ENCODE data around the gene EIF3CL.
"Not testable (repeated sequence)": the region's sequence is repeated elsewhere in the genome, so short reads cannot be mapped to it uniquely, and the experiment has no call there.

Gene EIF3CL

GRCh38 chr16:28403220-28404072, at the start of gene EIF3CL:
Gene EIF3CL, minus strand, starts transcription at chr16:28403841. Its CDS starts 223 bp downstream, at chr16:28403618.
- not testable (repeated sequence) for DNase-seq (ENCODE audit: low spot score)

DNA sequence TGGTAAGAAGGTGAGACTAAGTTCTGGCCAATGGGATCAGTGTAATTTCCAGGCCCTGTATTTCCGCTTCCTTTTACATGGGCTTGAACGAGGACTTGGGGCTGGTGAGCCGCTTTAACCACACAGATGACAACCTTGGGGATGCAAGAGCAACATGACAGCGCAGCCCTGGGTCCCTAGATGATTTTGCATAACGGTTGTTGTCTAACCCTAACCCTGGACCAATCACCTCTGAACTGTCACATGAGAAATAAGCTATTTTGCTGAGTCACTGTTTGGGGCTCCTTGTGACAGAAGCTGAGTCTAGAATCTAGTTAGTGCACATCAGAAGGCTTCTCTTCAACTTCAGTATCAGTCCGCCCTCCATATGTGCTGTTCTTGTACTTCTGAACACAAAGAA, 43.4 kb upstream of the EIF3CL start:
- DNase-seq (ENCODE audit: low spot score), result not testable (repeated sequence)

- not testable (repeated sequence) for DNase-seq (ENCODE audit: low spot score)
Measured at GRCh38 chr16:28446388-28446787, 42.7 kb upstream of the EIF3CL start.

DNA sequence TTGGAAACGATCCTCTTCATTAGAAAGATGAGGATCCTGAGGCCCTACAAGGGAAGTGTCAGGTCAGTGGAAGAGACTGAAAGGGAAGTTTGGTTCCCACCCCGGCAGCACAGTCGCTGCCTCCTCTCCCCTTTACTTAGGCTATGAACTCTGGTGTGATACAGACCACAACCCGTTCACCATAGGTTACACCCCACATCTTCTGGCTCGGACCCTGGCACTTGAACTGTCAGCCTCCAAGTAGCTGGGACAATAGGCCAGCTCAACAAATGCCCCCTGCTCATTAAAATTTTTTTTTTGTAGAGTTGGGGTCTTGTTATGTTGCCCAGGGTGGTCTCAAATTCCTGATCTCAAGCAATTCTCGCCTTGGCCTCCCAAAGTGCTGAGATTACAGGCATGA, 40.3 kb upstream of the EIF3CL start:
- not testable (repeated sequence) for DNase-seq (ENCODE audit: low spot score)

DNA sequence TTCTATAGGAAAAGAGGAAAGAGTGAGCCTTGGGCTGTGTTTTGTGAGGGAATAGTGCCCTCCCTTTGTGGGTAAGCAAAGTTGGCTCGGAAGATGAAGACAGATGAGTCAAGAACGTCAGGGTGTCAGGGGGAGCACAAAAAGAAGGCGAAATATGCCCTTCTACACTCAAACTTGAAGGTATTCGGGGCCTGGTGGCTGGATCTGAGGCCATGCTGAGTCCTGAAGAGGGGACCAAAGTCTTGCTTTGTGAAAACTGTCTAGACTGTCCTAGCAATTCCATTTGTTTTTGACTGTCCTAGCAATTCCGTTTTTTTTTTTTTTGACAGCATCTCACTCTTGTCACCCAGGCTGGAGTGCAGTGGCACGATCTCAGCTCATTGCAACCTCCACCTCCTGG, 35.3 kb upstream of the EIF3CL start:
- not testable (repeated sequence) for DNase-seq (ENCODE audit: low spot score)

- not testable (repeated sequence) for DNase-seq (ENCODE audit: low spot score)
Measured at GRCh38 chr16:28435340-28435739, 31.7 kb upstream of the EIF3CL start.

DNA sequence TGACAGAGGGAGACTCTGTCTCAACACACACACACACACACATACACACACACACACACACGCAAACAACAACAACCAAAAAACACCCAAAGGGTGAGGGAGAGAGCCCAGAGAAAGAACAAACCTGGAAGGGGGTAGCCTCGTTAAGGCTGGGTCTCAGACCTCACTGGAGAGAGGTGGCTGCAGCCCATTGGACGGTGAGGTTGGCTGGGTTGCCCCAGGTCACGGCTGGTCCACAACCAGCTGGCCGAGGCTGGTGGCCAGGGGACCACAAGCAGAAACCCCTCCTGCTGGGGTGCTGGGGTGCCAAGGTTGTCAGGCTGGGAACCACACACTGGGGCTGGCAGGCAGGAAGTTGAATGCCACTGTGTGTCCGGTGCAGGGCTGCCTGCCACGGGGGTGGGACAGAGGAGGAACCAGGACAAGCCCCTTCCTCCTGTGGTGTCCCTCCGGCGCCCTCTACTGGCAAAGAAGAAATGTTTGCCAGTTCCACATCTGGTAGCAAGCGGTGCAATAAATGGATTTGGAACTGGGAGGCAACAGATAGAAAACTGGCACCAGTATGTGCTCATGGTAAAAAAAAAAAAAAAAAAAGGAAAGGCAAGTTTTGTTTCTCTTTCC, 22.5 kb upstream of the EIF3CL start:
- not testable (repeated sequence) for DNase-seq (ENCODE audit: low spot score)

DNA sequence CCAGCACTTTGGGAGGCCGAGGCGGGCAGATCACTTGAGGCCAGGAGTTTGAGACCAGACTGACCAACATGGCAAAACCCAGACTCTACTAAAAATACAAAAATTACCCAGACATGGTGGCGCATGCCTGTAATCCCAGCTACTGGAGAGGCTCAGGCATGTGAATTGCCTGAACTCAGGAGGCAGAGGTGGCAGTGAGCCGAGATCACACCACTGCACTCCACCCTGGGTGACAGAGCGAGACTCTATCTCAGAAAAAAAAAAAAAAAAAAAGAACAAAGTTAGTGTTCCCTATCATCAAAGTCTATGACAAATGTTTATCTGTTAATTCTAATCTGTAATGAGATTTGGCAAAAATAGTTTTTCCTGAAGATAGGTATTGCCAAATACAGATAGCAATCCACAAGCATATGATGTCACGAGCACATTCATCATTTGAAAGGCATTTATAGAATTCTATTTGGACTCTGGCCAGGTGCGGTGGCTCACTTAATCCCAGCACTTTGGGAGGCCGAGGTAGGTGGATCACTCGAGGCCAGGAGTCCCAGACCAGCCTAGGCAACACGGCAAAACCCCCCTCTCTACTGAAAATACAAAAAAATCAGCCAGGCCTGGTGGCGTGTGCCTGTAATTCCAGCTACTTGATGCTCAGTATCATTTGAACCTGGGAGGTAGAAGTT, 17.6 kb upstream of the EIF3CL start:
- not testable (repeated sequence) for DNase-seq (ENCODE audit: low spot score)

- DNase-seq (ENCODE audit: low spot score), result not testable (repeated sequence)
Measured at GRCh38 chr16:28417033-28417432, 13.4 kb upstream of the EIF3CL start.

- not testable (repeated sequence) for DNase-seq (ENCODE audit: low spot score)
Measured at GRCh38 chr16:28414530-28414929, 10.9 kb upstream of the EIF3CL start.

GRCh38 chr16:28413585-28413984, 9.9 kb upstream of the EIF3CL start:
- DNase-seq (ENCODE audit: low spot score), result not testable (repeated sequence)

- not testable (repeated sequence) for DNase-seq (ENCODE audit: low spot score)
Measured at GRCh38 chr16:28392054-28392453, 11.6 kb downstream of the EIF3CL start.

GRCh38 chr16:28382177-28382867, 21.3 kb downstream of the EIF3CL start:
- not testable (repeated sequence) for DNase-seq (ENCODE audit: low spot score)

- DNase-seq (ENCODE audit: low spot score), result not testable (repeated sequence)
Measured at GRCh38 chr16:28377822-28378221, 25.8 kb downstream of the EIF3CL start.

DNA sequence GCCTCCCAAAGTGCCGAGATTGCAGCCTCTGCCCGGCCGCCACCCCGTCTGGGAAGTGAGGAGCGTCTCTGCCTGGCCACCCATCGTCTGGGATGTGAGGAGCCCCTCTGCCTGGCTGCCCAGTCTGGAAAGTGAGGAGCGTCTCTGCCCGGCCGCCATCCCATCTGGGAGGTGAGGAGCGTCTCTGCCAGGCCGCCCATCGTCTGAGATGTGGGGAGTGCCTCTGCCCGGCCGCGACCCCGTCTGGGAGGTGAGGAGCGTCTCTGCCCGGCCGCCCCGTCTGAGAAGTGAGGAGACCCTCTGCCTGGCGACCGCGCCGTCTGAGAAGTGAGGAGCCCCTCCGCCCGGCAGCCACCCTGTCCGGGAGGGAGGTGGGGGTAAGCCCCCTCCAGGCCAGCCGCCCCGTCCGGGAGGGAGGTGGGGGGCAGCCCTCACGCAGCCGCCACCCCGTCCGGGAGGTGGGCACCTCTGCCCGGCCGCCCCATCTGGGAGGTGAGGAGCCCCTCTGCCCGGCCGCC, 26.5 kb downstream of the EIF3CL start:
- DNase-seq (ENCODE audit: low spot score), result not testable (repeated sequence)

DNA sequence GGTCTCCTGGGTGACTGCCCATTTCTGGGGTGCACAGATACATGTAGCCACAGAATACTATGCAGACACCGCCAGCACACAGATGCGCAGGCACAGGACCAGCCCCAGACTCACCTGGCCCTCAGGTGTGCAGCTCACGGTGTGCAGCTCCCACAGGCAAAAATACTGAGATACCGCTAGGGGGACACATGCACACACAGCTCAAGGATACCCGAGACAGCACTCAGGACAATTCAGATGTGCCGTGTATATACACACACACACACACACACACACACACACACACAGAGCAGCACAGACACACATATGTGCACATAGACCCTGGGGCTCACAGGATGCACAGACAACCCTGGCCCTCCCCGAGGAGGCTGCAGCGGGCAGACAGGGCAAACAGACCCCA, 28.5 kb downstream of the EIF3CL start:
- DNase-seq (ENCODE audit: low spot score), result peak; percentile 1

DNA sequence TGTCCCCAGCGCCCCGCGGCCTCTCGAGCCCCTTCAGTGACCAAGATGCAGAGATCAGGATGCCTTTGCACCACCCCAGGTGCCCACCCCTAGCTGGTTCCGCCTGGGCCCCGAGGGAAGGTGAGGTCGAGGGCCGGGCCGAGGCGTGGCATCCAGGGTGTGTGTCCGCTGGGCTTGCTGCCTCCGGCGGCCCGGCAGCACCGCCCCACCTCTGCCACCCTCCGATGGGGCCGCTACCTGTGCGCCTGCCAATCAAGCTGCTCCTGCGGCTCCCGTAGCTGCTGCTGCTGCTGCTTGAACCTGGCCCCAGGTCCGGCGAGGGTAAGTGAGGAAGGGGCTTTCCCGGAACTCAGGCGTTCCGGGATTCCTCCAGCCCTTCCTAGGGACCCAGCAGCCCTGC, 29.4 kb downstream of the EIF3CL start:
- not testable (repeated sequence) for DNase-seq (ENCODE audit: low spot score)

DNA sequence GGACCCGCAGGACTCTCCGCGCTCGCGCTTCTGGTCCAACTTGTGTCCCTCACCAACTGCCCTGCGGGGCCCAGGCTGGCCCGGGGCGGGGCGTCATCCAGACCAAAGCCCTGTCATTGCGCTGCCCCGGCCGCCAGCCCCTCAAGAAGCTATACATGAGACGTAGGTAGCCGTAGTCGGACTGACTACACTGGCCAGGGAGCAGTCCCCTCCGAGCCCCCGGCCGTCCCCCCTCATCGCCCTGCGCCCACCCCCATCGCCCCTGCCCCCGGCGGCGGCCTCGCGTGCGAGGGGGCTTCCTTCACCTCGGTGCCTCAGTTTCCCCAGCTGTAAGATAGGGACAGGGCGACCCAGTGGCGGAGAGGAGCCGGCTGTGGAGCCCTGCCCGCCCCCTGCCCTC, 35.7 kb downstream of the EIF3CL start:
- DNase-seq (ENCODE audit: low spot score), result not testable (repeated sequence)

- not testable (repeated sequence) for DNase-seq (ENCODE audit: low spot score)
Measured at GRCh38 chr16:28364268-28365173, 39.1 kb downstream of the EIF3CL start.

- not testable (repeated sequence) for DNase-seq (ENCODE audit: low spot score)
Measured at GRCh38 chr16:28363408-28363807, 40.2 kb downstream of the EIF3CL start, which contains the start of gene NPIPB6. Gene NPIPB6, minus strand, starts transcription at chr16:28363508. Its CDS starts 686 bp downstream, at chr16:28362822.

Measured in activated CD4-positive, alpha-beta T cell treated with anti-CD3 and anti-CD28 coated beads, Interleukin-2, Interleukin-4, amounts not matched to agents 100 ng/mL and 50 ng/mL, durations not matched to agents 16 hours and 8 hours (primary cell).